Measurements from ENCODE around the gene MED27. TPM values are rescaled to one million over a fixed set of nuclear protein-coding genes. Genes with fewer than 3 reads are reported as not detected.

The MED27 gene
- total and polyA plus RNA-seq, 9 of the 15 experiments (the other 6 are each of a cell fraction or from before 2014, with no cell fraction given) = 24.4 to 91.0 (median 36.1) TPM

GRCh38 chr9:131981116-131981776 lies 98.4 kb downstream of the MED27 start:
- no TSS peak for BruUV-seq (replicated peaks)
- Histone ChIP-seq H3K4me1 (replicated peaks in 1 of 2; ENCODE audit: control insufficient read depth in 2 of 2, insufficient read depth in 2 of 2, low read length in 2 of 2) (peaks cover 3 to 4% of the 10 kb centered on the region in 2 experiments; a peak in 2 of 5 replicates), H4K20me1 (replicated peaks; ENCODE audit: control insufficient read depth, insufficient read depth, low read length) (peaks cover 5% of the 10 kb centered on the region; the same call in 1 of the 2 replicates), H2AFZ (ENCODE audit: low read depth, low read length) (no peak overlapping the region), H3K9me3 (replicated peaks; ENCODE audit: control insufficient read depth, insufficient read depth, low read depth, low read length) (no peaks in the 10 kb centered on the region), H3K79me2 (ENCODE audit: control insufficient read depth, insufficient read depth, low read length) (no peaks in the 10 kb centered on the region), H3K4me3 (no peak overlapping the region), H3K4me2 (ENCODE audit: insufficient read depth, low read length) (no peak overlapping the region), H3K27me3 (ENCODE audit: control insufficient read depth in 2 of 2, insufficient read depth in 2 of 2, low read length in 2 of 2) (no peaks in the 10 kb centered on the region), H3K27ac (ENCODE audit: extremely low read depth, low read depth, low read length) (no peak overlapping the region), H3K9ac (ENCODE audit: insufficient read depth in 1 of 2, low read depth in 2 of 2, low read length in 2 of 2) (no peak overlapping the region), H3K36me3 (ENCODE audit: control insufficient read depth, insufficient read depth, low read length) (no peaks in the 10 kb centered on the region; the same call in 2 of the 3 replicates), H3K9me1 (ENCODE audit: control insufficient read depth, insufficient read depth, low read length) (no peaks in the 10 kb centered on the region)
- FAIRE-seq = no peak
- no peak for DNase-seq (ENCODE audit: extremely low read depth in 1 of 4, low spot score in 3 of 4)
- no peak for ATAC-seq
- in situ Hi-C loops (cut with MboI) = no loop called here
- intact Hi-C loops (cut with micrococcal nuclease) = no loop called here
- 79% methylated on average over 8 of the region's 8 CpGs for WGBS (ENCODE audit: insufficient coverage, low coverage, missing lambda C conversion rate)
- ChIA-PET POLR2A (interaction anchor here (0.6 kb wide), 2 partner anchors 11 to 56 kb away, joined by 4 read pairs; no protein-coding TSS in a partner anchor), CTCF (ENCODE audit: low intra/inter-chr PET ratio) (no interaction called here)
- no peak for TF ChIP-seq ZNF395 (CRISPR knock-in tag; IDR thresholded peaks at IDR 0.05)
- TF ChIP-seq HNRNPLL (IDR thresholded peaks at IDR 0.05; ENCODE audit: low read depth, low read length, poor library complexity, severe bottlenecking) = no peak
- no peak for TF ChIP-seq E2F4 (CRISPR knock-in tag; IDR thresholded peaks at IDR 0.05; ENCODE audit: low read depth)
- no peak for TF ChIP-seq CEBPB (tag; IDR thresholded peaks at IDR 0.05)
- no peak for TF ChIP-seq CLOCK (CRISPR knock-in tag; IDR thresholded peaks at IDR 0.05; ENCODE audit: borderline replicate concordance)
- no peak for TF ChIP-seq E2F8 (IDR thresholded peaks at IDR 0.05; ENCODE audit: low read depth, partially characterized antibody)
- no peak for TF ChIP-seq RBBP5 (IDR thresholded peaks at IDR 0.05; ENCODE audit: borderline replicate concordance, insufficient read depth, low read length, poor library complexity, severe bottlenecking)
- TF ChIP-seq SMARCB1 (IDR thresholded peaks at IDR 0.05; ENCODE audit: insufficient read length, low read depth) = no peak
- no peak for TF ChIP-seq POLR2AphosphoS2 (IDR thresholded peaks at IDR 0.05; ENCODE audit: low read length)
- no peak for TF ChIP-seq SIRT6 (IDR thresholded peaks at IDR 0.05; ENCODE audit: low read depth, low read length)
- TF ChIP-seq MLX (CRISPR knock-in tag; conservative IDR thresholded peaks at IDR 0.05) = no peak

All from K562 (cell line).